HG03097 (cell line): ENCODE data around the gene DNAJA3.

ENCODE experiments used
- ATAC-seq: cut with Tn5 transposase; IDR thresholded peaks from one replicate; pipeline ENCODE4 v1.9.1; 2021; ENCODE audit not compliant: unreplicated experiment, low FRiP score

The DNAJA3 gene

GRCh38 chr16:4425378-4426020 lies at the start of gene DNAJA3:
DNAJA3 (plus strand) TSS chr16:4425868; CDS start chr16:4425882, 14 bp downstream.
- peak; percentile 83 for ATAC-seq

- no peak for ATAC-seq
These were observed 49.4 kb upstream of the DNAJA3 start for GRCh38 chr16:4376126-4376892.

- ATAC-seq, result no peak
These were observed 48.6 kb upstream of the DNAJA3 start for GRCh38 chr16:4376893-4377572.

GRCh38 chr16:4377573-4378154 lies 48.0 kb upstream of the DNAJA3 start:
- ATAC-seq, result no peak

- ATAC-seq, result no peak
These were observed 47.5 kb upstream of the DNAJA3 start for GRCh38 chr16:4378161-4378666.

- ATAC-seq, result no peak
These were observed 46.5 kb upstream of the DNAJA3 start for GRCh38 chr16:4378999-4379690.

- no peak for ATAC-seq
These were observed 45.3 kb upstream of the DNAJA3 start for GRCh38 chr16:4380119-4381063.

- no peak for ATAC-seq
These were observed 44.4 kb upstream of the DNAJA3 start for GRCh38 chr16:4381072-4381934.

GRCh38 chr16:4381935-4382794 lies 43.5 kb upstream of the DNAJA3 start:
- no peak for ATAC-seq

GRCh38 chr16:4382795-4383357 lies 42.8 kb upstream of the DNAJA3 start:
- no peak for ATAC-seq

GRCh38 chr16:4383591-4384444 lies 41.9 kb upstream of the DNAJA3 start:
- no peak for ATAC-seq

GRCh38 chr16:4384509-4384942 lies 41.1 kb upstream of the DNAJA3 start:
- ATAC-seq, result no peak

- ATAC-seq, result no peak
These were observed 40.4 kb upstream of the DNAJA3 start for GRCh38 chr16:4385066-4385788.

GRCh38 chr16:4385789-4386450 lies 39.7 kb upstream of the DNAJA3 start:
- ATAC-seq, result no peak

- no peak for ATAC-seq
These were observed 39.2 kb upstream of the DNAJA3 start for GRCh38 chr16:4386451-4386805.
